Measurements from ENCODE around the gene MIPEP.

Gene MIPEP

DNA sequence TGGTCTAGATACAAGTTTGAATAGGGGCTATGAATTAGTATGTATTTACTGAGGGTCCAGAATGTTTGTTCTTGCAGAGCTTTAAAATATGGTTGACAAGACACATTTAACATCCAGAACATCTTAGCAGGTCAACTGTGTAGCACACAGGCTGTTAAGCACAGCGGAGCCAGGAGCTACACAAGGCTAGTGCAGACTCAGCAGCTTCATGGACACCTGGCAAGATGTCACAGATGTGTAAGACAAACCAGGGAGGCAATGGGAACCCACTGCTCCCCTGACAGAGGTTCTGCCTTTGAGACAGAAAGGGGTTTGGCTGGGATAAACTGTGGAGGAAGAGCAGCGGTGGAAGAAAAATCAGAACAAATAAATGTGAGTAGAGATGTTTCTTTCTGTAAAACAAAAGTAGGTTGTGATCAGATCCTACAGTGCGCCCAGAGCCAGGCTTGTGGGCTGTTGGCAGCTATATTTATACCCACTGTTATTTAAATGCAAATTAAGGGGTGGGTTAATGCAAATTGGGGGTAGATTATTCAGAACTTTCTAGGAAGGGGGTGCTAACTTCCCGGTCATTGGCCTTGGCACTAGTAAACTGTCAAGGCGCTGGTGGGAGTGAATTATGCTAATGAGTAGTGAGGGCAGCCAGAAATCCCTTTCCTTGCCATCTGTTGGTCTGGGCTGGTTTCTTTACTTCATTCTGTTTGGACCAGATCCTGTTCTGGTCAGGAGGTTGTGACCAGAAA, 33.0 kb downstream of the MIPEP start (continued):
- TF ChIP-seq ZNF776 (tag by site-specific recombination; IDR thresholded peaks at IDR 0.05; ENCODE audit: borderline replicate concordance) (no peak), ZNF114 (tag by site-specific recombination; IDR thresholded peaks at IDR 0.05) (no peak)

DNA sequence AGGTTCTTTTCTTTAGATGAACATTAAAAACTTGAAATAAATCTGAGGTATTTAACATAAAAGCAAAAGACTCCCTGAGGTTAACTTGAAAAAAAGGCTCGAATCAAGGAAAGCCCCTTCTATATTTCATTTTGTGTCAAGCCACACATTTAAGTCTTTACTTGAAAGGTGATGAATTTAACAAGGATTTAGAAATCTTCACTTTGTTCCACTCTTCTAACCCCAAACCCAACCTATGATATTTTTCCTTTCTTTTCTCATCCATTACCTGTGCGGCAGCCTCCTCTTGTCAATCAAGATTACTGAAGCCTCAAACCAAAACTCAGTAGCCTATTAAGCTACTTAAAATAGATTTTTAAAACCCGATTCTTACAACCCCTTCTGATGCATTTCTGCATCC, 33.8 kb downstream of the MIPEP start:
- Histone ChIP-seq H3K4me1 (ENCODE audit: control insufficient read depth, insufficient read depth, low read length) (no peaks in the 10 kb centered on the region), H3K4me3 (ENCODE audit: low read depth, low read length) (no peak overlapping the region), H3K36me3 (ENCODE audit: control insufficient read depth in 2 of 2, insufficient read depth in 1 of 2, low read length in 2 of 2) (peaks cover 0 to 11% of the 10 kb centered on the region in 2 experiments; a peak in 1 of 3 replicates), H3K27ac (ENCODE audit: extremely low read depth, low read depth, low read length) (no peak overlapping the region), H3K9me3 (ENCODE audit: control insufficient read depth, insufficient read depth, low read depth, low read length) (no peaks in the 10 kb centered on the region)
- no peak for TF ChIP-seq ZNF221 (tag by site-specific recombination; IDR thresholded peaks at IDR 0.05; ENCODE audit: borderline replicate concordance)
- TF ChIP-seq KLF16 (tag by site-specific recombination; IDR thresholded peaks at IDR 0.05): no peak
- TF ChIP-seq, protein P1, sequence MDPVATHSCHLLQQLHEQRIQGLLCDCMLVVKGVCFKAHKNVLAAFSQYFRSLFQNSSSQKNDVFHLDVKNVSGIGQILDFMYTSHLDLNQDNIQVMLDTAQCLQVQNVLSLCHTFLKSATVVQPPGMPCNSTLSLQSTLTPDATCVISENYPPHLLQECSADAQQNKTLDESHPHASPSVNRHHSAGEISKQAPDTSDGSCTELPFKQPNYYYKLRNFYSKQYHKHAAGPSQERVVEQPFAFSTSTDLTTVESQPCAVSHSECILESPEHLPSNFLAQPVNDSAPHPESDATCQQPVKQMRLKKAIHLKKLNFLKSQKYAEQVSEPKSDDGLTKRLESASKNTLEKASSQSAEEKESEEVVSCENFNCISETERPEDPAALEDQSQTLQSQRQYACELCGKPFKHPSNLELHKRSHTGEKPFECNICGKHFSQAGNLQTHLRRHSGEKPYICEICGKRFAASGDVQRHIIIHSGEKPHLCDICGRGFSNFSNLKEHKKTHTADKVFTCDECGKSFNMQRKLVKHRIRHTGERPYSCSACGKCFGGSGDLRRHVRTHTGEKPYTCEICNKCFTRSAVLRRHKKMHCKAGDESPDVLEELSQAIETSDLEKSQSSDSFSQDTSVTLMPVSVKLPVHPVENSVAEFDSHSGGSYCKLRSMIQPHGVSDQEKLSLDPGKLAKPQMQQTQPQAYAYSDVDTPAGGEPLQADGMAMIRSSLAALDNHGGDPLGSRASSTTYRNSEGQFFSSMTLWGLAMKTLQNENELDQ (tag by site-specific recombination; IDR thresholded peaks at IDR 0.05; ENCODE audit: low read depth): no peak
- TF ChIP-seq ZNF623 (tag by site-specific recombination; IDR thresholded peaks at IDR 0.05): no peak
- TF ChIP-seq ZNF311 (tag by site-specific recombination; IDR thresholded peaks at IDR 0.05; ENCODE audit: borderline replicate concordance): no peak
- TF ChIP-seq YY2 (tag by site-specific recombination; IDR thresholded peaks at IDR 0.05): no peak
- TF ChIP-seq KLF9 (tag by site-specific recombination; IDR thresholded peaks at IDR 0.05; ENCODE audit: low read depth): no peak
- TF ChIP-seq ZXDB (tag by site-specific recombination; IDR thresholded peaks at IDR 0.05): no peak
- no peak for TF ChIP-seq GFI1B (tag by site-specific recombination; IDR thresholded peaks at IDR 0.05)
- TF ChIP-seq ZNF211 (tag by site-specific recombination; IDR thresholded peaks at IDR 0.05; ENCODE audit: low read depth): no peak
- TF ChIP-seq ZNF670 (tag by site-specific recombination; IDR thresholded peaks at IDR 0.05; ENCODE audit: low read depth): no peak
- TF ChIP-seq ZNF747 (tag by site-specific recombination; IDR thresholded peaks at IDR 0.05): no peak
- TF ChIP-seq ZNF366 (tag by site-specific recombination; conservative IDR thresholded peaks at IDR 0.05): no peak
- POLR2A ChIA-PET: interaction anchor here (0.6 kb wide), 1 partner anchor 39 kb away, joined by 3 read pairs; no protein-coding TSS in a partner anchor
- CTCF ChIA-PET: no interaction called here

DNA sequence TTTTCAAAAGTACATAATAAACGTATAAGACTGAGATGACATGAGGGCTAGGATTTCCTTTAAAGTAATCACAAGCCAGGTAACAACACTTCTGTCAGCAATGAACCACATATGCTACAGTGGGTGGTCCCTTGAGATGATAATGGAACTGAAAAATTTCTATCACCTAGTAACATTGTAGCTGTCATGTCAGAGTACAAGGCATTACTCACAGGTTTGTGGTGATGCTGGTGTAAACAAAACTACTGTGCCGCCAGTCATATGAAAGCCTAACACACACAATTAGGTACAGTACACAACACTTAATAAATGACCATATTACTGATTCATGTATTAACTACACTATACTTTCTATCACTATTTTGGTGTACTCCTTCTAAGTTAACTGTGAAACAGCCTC, 36.8 kb downstream of the MIPEP start:
- CTCF ChIA-PET: interaction anchor here (0.6 to 1.2 kb wide), 2 partner anchors 55 to 385 kb away, joined by 3 read pairs; no protein-coding TSS in a partner anchor
- no peak overlapping the region for H3K4me3 ChIP-seq (ENCODE audit: low read depth, low read length)
- POLR2A ChIA-PET: no interaction called here

More for the DNA sequence above, 36.8 kb downstream of the MIPEP start:
- no peaks in the 10 kb centered on the region for H3K4me1 ChIP-seq (ENCODE audit: control insufficient read depth, insufficient read depth, low read length)
- H3K9me3 ChIP-seq (ENCODE audit: control insufficient read depth, insufficient read depth, low read depth, low read length): no peaks in the 10 kb centered on the region
- H3K36me3 ChIP-seq (ENCODE audit: control insufficient read depth in 2 of 2, insufficient read depth in 1 of 2, low read length in 2 of 2): no peaks in the 10 kb centered on the region
- TF ChIP-seq MYNN (tag by site-specific recombination; IDR thresholded peaks at IDR 0.05; ENCODE audit: borderline replicate concordance) (no peak), ZNF76 (tag by site-specific recombination; IDR thresholded peaks at IDR 0.05; ENCODE audit: borderline replicate concordance, low read depth) (no peak), ZNF341 (tag by site-specific recombination; IDR thresholded peaks at IDR 0.05; ENCODE audit: low read depth) (no peak), SCRT1 (tag by site-specific recombination; IDR thresholded peaks at IDR 0.05; ENCODE audit: borderline replicate concordance) (no peak), HOXA7 (CRISPR knock-in tag; IDR thresholded peaks at IDR 0.05; ENCODE audit: borderline replicate concordance) (no peak), FEZF1 (tag by site-specific recombination; IDR thresholded peaks at IDR 0.05) (no peak)
- TF ChIP-seq, protein P2, sequence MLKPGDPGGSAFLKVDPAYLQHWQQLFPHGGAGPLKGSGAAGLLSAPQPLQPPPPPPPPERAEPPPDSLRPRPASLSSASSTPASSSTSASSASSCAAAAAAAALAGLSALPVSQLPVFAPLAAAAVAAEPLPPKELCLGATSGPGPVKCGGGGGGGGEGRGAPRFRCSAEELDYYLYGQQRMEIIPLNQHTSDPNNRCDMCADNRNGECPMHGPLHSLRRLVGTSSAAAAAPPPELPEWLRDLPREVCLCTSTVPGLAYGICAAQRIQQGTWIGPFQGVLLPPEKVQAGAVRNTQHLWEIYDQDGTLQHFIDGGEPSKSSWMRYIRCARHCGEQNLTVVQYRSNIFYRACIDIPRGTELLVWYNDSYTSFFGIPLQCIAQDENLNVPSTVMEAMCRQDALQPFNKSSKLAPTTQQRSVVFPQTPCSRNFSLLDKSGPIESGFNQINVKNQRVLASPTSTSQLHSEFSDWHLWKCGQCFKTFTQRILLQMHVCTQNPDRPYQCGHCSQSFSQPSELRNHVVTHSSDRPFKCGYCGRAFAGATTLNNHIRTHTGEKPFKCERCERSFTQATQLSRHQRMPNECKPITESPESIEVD (tag by site-specific recombination; IDR thresholded peaks at IDR 0.05): no peak
- H3K27ac ChIP-seq (ENCODE audit: extremely low read depth, low read depth, low read length): no peak overlapping the region

All from HEK293 (cell line).